ENCODE measurements around the gene DIPK1C. TPM values are rescaled to one million over a fixed set of nuclear protein-coding genes. Genes with fewer than 3 reads are reported as not detected.

The DIPK1C gene
- total and polyA plus RNA-seq, 8 donors: 0.12 to 0.25 (median 0.16) TPM; not detected in 5

GRCh38 chr18:74456017-74456348 is 1.1 kb downstream of the DIPK1C start:
- peak overlapping the region in 1 of 4 donors; percentile 24 for H3K4me3 ChIP-seq

DNA sequence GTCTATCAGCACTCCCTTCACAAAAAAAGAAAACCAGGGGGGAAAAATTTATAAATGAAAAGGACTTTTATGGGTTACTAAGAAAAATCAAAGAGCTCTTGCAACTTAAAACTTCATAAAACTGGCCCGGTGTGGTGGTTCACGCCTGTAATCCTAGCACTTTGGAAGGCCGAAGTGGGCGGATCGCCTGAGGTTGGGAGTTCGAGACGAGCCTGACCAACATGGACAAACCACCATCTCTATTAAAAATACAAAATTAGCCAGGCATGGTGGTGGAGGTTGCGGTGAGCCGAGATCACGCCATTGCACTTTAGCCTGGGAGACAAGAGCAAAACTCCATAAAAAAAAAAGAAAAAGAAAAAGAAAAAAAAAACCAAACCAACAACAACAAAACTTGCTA is 1.7 kb downstream of the DIPK1C start:
- TF ChIP-seq, protein P1, sequence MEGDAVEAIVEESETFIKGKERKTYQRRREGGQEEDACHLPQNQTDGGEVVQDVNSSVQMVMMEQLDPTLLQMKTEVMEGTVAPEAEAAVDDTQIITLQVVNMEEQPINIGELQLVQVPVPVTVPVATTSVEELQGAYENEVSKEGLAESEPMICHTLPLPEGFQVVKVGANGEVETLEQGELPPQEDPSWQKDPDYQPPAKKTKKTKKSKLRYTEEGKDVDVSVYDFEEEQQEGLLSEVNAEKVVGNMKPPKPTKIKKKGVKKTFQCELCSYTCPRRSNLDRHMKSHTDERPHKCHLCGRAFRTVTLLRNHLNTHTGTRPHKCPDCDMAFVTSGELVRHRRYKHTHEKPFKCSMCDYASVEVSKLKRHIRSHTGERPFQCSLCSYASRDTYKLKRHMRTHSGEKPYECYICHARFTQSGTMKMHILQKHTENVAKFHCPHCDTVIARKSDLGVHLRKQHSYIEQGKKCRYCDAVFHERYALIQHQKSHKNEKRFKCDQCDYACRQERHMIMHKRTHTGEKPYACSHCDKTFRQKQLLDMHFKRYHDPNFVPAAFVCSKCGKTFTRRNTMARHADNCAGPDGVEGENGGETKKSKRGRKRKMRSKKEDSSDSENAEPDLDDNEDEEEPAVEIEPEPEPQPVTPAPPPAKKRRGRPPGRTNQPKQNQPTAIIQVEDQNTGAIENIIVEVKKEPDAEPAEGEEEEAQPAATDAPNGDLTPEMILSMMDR (IDR thresholded peaks at IDR 0.05): no peak
- peaks cover 0 to 7% (median 3%) of the 10 kb centered on the region in 4 donors for H3K27me3 ChIP-seq
- no peaks in the 10 kb centered on the region for H3K36me3 ChIP-seq
- H3K4me1 ChIP-seq: peaks cover 0 to 7% (median 6%) of the 10 kb centered on the region in 3 donors
- DNase-seq: no peak
- no peak for ATAC-seq
- H3K27ac ChIP-seq: no peak overlapping the region
- 80 to 92% methylated on average over 10 of the region's 10 CpGs for WGBS, 2 donors
- FAIRE-seq: no peak
- no peaks in the 10 kb centered on the region for H3K9me3 ChIP-seq
- intact Hi-C loops (cut with DNase I): no loop called here
- no peak overlapping the region for H3K4me3 ChIP-seq

More at GRCh38 chr18:74456017-74456348, 1.1 kb downstream of the DIPK1C start:
- Histone ChIP-seq H3K27ac (no peak overlapping the region), H3K9me3 (no peaks in the 10 kb centered on the region), H3K27me3 (peaks cover 0 to 7% (median 3%) of the 10 kb centered on the region in 4 donors), H3K36me3 (no peaks in the 10 kb centered on the region), H3K4me1 (peaks cover 0 to 7% (median 6%) of the 10 kb centered on the region in 3 donors)
- DNase-seq (no peak), FAIRE-seq (no peak), ATAC-seq (no peak)
- 14 to 17% methylated on average over 7 of the region's 7 CpGs for WGBS, 2 donors
- intact Hi-C loops (cut with DNase I): no loop called here
- TF ChIP-seq, protein P1 (IDR thresholded peaks at IDR 0.05): no peak

DNA sequence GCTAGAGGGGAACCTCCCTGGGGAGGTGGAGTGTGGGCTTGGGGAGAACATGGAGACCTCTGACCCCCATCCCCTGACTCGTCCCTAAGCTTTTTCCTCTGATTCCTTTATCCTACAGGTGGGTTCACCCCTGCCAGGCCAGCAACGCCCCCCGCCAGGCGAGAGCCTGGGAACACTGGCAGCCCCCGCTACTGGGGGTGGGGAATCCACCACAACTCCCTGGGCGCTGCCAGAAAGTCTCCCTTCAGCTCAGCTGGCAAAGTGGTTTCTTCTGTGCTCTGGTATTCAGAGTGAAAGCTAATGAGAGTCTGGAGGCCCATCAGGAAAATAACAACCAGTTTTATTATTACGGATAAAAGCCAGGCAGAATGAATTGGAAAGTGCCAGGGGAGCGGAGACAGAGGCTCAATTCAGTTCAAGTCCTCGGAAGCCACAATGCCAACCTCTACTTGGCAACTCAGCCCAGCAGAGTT is 2.8 kb downstream of the DIPK1C start:
- ATAC-seq (no peak), FAIRE-seq (no peak), DNase-seq (no peak)
- Histone ChIP-seq H3K27me3 (peaks cover 0 to 7% (median 3%) of the 10 kb centered on the region in 4 donors), H3K36me3 (no peaks in the 10 kb centered on the region), H3K27ac (no peak overlapping the region), H3K4me3 (no peak overlapping the region), H3K9me3 (no peaks in the 10 kb centered on the region), H3K4me1 (peaks cover 0 to 7% (median 6%) of the 10 kb centered on the region in 3 donors)
- 78 to 83% methylated on average over 9 of the region's 9 CpGs for WGBS, 2 donors
- intact Hi-C loops (cut with DNase I): no loop called here
- TF ChIP-seq, protein P1 (IDR thresholded peaks at IDR 0.05): no peak

- Histone ChIP-seq H3K36me3 (no peaks in the 10 kb centered on the region), H3K9me3 (no peaks in the 10 kb centered on the region), H3K4me3 (no peak overlapping the region), H3K27me3 (peaks cover 0 to 7% (median 3%) of the 10 kb centered on the region in 4 donors), H3K27ac (no peak overlapping the region), H3K4me1 (peaks cover 0 to 7% (median 6%) of the 10 kb centered on the region in 3 donors)
- no peak for DNase-seq
- no peak for FAIRE-seq
- intact Hi-C loops (cut with DNase I): no loop called here
- TF ChIP-seq, protein P1 (IDR thresholded peaks at IDR 0.05): no peak
- no peak for ATAC-seq
- 80 to 85% methylated on average over 6 of the region's 6 CpGs for WGBS, 2 donors
Observed at GRCh38 chr18:74453642-74454198, 3.4 kb downstream of the DIPK1C start.

DNA sequence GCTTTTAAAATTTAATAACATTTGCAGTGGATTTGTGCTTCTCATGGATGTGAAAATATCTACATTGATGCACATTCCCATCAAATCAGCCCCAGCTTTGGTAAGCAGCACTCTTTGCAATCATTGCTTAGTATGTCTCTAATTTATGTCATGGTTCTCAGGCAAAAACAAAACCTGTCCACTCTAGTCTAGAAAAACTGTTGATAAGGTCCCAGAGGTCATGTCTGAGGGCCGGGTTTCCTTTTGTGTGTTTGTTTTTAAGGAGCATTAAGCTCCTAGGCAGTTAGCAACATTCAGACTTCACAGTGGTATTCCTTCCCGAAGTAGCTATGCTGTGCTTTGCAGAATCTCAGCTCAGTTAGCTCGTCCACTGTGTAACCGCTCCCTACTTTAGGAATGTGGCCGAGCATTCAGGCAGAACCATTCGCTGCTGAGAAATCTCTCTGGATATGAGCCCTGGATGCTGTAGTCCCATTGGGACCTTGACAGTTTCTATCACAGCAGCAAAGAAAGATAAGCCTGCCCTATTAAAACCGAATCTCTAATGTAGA is 4.0 kb downstream of the DIPK1C start:
- no peaks in the 10 kb centered on the region for H3K9me3 ChIP-seq
- TF ChIP-seq, protein P1 (IDR thresholded peaks at IDR 0.05): no peak
- H3K36me3 ChIP-seq: no peaks in the 10 kb centered on the region
- no peak for DNase-seq
- no peak for ATAC-seq
- intact Hi-C loops (cut with DNase I): no loop called here
- no peak for FAIRE-seq
- peaks cover 0 to 7% (median 3%) of the 10 kb centered on the region in 4 donors for H3K27me3 ChIP-seq
- no peak overlapping the region for H3K4me3 ChIP-seq
- WGBS, 2 donors: 64 to 65% methylated on average over 7 of the region's 7 CpGs
- H3K4me1 ChIP-seq: peaks cover 0 to 7% (median 6%) of the 10 kb centered on the region in 3 donors
- H3K27ac ChIP-seq: no peak overlapping the region

Measured in pancreas (tissue), 10 donors.